ENCODE results near the gene RNASEH2C.

GRCh38 chr11:65700399-65700798 is 20.2 kb downstream of the RNASEH2C start:
- TF ChIP-seq CTCF (conservative IDR thresholded peaks at IDR 0.05; ENCODE audit: low read depth, low read length) (no peak), EZH2 (IDR thresholded peaks at IDR 0.05; ENCODE audit: low read length, unreplicated experiment) (no peak), EZH2phosphoT487 (IDR thresholded peaks at IDR 0.05; ENCODE audit: borderline replicate concordance, low read length) (no peak)

Measured in PC-3 (cell line).